ENCODE measurements around the gene SPRED1.
"Not testable (repeated sequence)": the region's sequence is repeated elsewhere in the genome, so short reads cannot be mapped to it uniquely, and the experiment has no call there.

SPRED1 gene

DNA sequence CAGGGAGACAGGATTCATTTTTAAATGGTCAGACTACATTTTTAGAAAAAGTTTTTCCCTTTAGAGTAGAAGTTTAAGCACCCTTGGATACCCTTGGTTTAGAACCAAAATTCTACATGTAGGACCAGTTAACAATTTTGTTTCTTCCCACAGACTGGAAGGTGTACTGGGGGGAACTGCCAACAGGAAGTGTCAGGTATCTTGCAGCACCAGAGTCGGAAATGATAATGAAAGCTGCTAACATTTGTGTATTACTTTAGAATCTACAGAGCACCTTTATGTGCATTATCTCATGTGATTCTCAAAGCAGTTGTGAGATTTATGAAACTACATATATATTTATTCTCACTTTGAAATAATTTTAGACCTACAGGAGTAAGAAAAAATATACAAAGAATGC, 21.5 kb downstream of the SPRED1 start:
- peaks cover 3% of the 10 kb centered on the region; the same call in 1 of the 2 replicates for H3K9me3 ChIP-seq
- no peak overlapping the region for H3K4me3 ChIP-seq (ENCODE audit: low read depth, low read length)
- TF ChIP-seq, protein P1, sequence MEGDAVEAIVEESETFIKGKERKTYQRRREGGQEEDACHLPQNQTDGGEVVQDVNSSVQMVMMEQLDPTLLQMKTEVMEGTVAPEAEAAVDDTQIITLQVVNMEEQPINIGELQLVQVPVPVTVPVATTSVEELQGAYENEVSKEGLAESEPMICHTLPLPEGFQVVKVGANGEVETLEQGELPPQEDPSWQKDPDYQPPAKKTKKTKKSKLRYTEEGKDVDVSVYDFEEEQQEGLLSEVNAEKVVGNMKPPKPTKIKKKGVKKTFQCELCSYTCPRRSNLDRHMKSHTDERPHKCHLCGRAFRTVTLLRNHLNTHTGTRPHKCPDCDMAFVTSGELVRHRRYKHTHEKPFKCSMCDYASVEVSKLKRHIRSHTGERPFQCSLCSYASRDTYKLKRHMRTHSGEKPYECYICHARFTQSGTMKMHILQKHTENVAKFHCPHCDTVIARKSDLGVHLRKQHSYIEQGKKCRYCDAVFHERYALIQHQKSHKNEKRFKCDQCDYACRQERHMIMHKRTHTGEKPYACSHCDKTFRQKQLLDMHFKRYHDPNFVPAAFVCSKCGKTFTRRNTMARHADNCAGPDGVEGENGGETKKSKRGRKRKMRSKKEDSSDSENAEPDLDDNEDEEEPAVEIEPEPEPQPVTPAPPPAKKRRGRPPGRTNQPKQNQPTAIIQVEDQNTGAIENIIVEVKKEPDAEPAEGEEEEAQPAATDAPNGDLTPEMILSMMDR (IDR thresholded peaks at IDR 0.05; ENCODE audit: low read depth, low read length), result no peak
- no peaks in the 10 kb centered on the region for H3K27me3 ChIP-seq
- DNase-seq, result no peak
- H3K4me1 ChIP-seq, result no peaks in the 10 kb centered on the region
- H3K36me3 ChIP-seq, result peaks cover 4% of the 10 kb centered on the region

DNA sequence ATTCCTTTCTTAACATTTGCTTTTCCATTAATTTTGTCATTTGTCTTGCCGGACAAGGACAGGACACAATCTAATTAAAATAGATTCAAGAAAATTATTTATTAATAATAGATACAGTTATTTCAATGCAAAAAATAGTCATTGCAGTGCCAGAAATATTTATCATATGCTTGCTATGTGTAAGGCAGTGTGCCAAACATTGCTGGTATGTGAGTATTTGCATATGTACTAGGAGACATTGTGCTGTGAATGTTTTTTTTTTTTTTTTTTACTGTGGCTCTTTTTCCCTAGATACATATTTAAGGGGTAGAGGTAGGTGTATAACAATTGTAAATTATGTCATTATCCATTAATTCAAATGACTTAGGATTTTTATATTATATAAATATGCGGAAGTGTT, 23.3 kb downstream of the SPRED1 start:
- H3K36me3 ChIP-seq, result no peaks in the 10 kb centered on the region; the same call in 1 of the 2 replicates
- TF ChIP-seq, protein P1 (IDR thresholded peaks at IDR 0.05; ENCODE audit: low read depth, low read length), result no peak
- H3K27me3 ChIP-seq, result no peaks in the 10 kb centered on the region
- H3K4me3 ChIP-seq (ENCODE audit: low read depth, low read length), result no peak overlapping the region
- peaks cover 3% of the 10 kb centered on the region; the same call in 1 of the 2 replicates for H3K9me3 ChIP-seq
- DNase-seq, result no peak
- no peaks in the 10 kb centered on the region for H3K4me1 ChIP-seq

DNA sequence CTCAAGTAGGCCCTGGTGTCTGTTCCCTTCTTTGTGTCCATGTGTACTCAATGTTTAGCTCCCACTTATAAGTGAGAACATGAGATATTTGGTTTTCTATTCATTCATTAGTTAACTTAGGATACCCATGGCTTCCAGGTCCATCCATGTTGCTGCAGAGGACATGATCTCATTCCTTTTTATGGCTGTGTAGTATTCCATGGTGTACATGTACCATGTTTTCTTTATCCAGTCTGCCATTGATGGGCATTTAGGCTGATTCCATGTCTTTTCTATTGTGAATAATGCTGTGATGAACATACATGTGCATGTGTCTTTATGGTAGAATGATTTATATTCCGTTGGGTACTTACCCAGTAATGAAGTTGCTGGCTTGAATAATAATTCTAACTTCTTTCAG, 24.6 kb downstream of the SPRED1 start:
- not testable (repeated sequence) for H3K4me3 ChIP-seq (ENCODE audit: low read depth, low read length)

DNA sequence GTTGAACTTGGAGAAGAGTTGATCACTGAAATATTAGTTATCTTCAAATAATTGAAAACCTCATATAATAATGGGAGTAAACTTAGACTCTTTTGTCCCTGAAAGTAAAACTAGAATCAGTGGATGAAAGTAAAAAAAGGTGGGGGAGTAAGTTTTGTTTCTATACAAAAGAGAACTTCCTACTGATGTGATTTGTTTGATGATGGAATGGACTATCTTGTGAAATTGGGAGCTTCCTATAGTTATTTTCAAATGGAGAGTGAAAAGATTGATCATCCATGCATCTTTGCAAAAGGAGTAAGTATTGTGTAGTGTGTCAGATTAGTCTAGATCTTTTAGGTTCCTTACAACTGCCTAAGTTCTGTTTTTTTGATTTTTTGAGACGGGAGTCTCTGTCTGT, 28.4 kb downstream of the SPRED1 start:
- no peaks in the 10 kb centered on the region; the same call in 1 of the 2 replicates for H3K36me3 ChIP-seq
- DNase-seq, result no peak
- no peaks in the 10 kb centered on the region for H3K9me3 ChIP-seq
- no peak overlapping the region for H3K4me3 ChIP-seq (ENCODE audit: low read depth, low read length)
- H3K27me3 ChIP-seq, result no peaks in the 10 kb centered on the region
- TF ChIP-seq, protein P1 (IDR thresholded peaks at IDR 0.05; ENCODE audit: low read depth, low read length), result no peak
- H3K4me1 ChIP-seq, result no peaks in the 10 kb centered on the region

More for the DNA sequence above, 24.6 kb downstream of the SPRED1 start:
- not testable (repeated sequence) for H3K9me3 ChIP-seq, H3K36me3 ChIP-seq, H3K4me1 ChIP-seq, H3K27me3 ChIP-seq, DNase-seq

DNA sequence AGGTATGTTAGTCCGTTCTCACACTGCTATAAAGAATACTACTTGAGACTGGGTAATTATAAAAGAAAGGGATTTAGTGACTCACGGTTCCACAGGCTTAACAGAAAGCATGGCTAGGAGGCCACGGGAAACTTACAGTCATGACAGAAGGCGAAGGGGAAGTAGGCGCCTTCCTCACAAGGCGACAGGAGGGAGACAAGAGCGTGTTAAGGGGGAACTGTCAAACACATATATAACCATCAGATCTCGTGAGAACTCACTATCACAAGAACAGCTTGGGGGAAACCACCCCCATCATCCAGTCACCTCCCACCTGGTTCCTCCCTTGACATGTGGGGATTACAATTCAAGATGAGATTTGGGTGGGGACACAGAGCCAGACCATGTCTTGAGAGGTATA, 30.4 kb downstream of the SPRED1 start:
- H3K4me3 ChIP-seq (ENCODE audit: low read depth, low read length), result no peak overlapping the region
- H3K27me3 ChIP-seq, result no peaks in the 10 kb centered on the region
- H3K4me1 ChIP-seq, result no peaks in the 10 kb centered on the region
- no peak for DNase-seq
- H3K9me3 ChIP-seq, result no peaks in the 10 kb centered on the region
- no peaks in the 10 kb centered on the region; the same call in 1 of the 2 replicates for H3K36me3 ChIP-seq
- TF ChIP-seq, protein P1 (IDR thresholded peaks at IDR 0.05; ENCODE audit: low read depth, low read length), result no peak

DNA sequence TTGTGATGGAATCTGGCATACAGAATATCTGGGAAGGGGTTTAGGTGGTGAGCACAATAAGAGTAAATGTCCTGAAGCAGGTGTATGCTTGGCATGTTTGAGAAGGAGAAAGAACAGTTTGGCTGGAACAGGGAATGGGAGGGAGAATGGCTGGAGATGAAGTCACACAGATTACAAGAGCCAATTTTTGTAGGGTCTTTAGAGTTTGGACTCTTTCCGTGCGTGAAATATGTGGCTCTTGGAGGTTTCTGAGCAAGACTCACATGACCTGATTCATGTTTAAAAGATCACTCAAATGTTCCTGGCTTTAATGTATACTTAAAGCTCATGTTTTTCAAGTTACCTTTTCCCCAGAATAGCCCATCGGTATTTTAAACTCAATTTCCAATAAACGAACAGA, 32.8 kb downstream of the SPRED1 start:
- no peak overlapping the region for H3K4me3 ChIP-seq (ENCODE audit: low read depth, low read length)
- no peak for DNase-seq
- TF ChIP-seq, protein P1 (IDR thresholded peaks at IDR 0.05; ENCODE audit: low read depth, low read length), result no peak
- no peaks in the 10 kb centered on the region for H3K4me1 ChIP-seq
- no peaks in the 10 kb centered on the region for H3K27me3 ChIP-seq
- H3K9me3 ChIP-seq, result no peaks in the 10 kb centered on the region
- H3K36me3 ChIP-seq, result no peaks in the 10 kb centered on the region; the same call in 1 of the 2 replicates

DNA sequence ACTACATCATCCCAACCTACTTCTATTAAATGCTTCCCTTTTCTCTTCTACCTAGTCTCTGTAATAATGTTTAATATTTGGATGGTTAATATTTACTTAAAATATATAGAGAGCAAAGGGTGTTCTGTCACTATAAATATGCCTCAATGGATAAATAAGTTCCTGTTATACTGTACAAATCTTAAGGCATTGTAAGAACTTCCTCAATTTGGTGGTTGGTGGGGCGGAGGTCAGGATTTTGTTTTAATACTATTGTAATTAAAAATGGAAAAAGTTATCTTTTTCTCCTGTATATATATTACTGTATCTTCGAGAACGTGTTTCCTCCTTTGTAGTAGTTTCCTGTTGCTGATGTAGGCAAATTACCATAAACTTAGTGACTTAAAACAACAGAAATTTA, 41.5 kb downstream of the SPRED1 start:
- H3K4me3 ChIP-seq (ENCODE audit: low read depth, low read length), result no peak overlapping the region
- no peak for DNase-seq
- H3K9me3 ChIP-seq, result no peaks in the 10 kb centered on the region
- no peaks in the 10 kb centered on the region for H3K36me3 ChIP-seq
- TF ChIP-seq, protein P1 (IDR thresholded peaks at IDR 0.05; ENCODE audit: low read depth, low read length), result no peak
- no peaks in the 10 kb centered on the region for H3K27me3 ChIP-seq
- no peaks in the 10 kb centered on the region; the same call in 1 of the 2 replicates for H3K4me1 ChIP-seq
